Measurements from ENCODE around the gene SCFD2.
"Not testable (repeated sequence)": the region's sequence is repeated elsewhere in the genome, so short reads cannot be mapped to it uniquely, and the experiment has no call there.

The SCFD2 gene

DNA sequence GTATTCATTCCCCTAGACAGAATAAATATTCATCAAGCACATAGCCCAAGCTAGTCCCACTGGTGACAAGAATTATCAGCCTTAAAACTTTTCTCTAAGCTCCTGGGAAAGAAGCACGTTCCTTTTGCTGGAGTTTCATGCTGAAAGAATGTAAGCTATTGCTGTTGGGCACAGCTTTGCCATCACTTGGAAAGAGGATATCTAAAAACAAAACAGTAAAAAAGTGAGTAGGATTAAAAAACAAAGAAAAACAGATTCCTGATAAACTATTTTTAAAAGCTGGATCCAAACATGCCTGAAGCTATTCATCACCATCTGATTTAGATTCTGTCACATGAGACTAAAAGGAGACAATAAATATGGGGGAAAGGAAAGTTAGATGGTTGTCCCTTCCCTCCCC lies 176.8 kb downstream of the SCFD2 start:
- no peak for DNase-seq (ENCODE audit: low read depth in 2 of 2)

DNA sequence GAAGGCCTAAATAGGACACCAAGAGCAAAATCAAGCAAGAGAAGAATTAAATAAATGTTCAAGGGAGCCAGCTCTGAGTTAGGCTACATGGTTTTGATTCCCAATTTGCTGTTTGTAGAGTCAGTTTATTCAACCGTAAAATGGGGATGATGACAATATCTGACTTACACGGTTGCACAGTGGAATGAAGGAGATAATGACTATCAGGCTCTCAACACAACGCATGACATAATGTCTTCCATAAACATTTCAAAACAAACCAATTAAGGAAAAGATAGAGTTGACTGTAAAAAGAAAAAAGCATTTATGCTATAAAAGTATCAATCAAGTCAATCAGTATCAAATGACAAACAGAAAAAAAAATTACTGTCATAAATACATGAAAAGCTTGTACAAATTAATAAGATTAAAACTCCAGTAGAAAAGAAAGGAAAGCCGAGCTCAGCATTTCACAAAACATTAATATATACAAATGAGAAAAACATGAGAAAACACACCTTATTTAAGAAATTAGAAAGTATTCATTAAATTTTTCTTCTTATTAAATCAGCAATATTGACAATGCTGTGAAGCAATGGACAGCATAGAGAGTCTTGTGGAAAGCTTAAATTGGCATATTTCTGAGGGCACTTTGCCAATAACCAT lies 179.0 kb downstream of the SCFD2 start:
- no peak for DNase-seq (ENCODE audit: low read depth in 2 of 2)

DNA sequence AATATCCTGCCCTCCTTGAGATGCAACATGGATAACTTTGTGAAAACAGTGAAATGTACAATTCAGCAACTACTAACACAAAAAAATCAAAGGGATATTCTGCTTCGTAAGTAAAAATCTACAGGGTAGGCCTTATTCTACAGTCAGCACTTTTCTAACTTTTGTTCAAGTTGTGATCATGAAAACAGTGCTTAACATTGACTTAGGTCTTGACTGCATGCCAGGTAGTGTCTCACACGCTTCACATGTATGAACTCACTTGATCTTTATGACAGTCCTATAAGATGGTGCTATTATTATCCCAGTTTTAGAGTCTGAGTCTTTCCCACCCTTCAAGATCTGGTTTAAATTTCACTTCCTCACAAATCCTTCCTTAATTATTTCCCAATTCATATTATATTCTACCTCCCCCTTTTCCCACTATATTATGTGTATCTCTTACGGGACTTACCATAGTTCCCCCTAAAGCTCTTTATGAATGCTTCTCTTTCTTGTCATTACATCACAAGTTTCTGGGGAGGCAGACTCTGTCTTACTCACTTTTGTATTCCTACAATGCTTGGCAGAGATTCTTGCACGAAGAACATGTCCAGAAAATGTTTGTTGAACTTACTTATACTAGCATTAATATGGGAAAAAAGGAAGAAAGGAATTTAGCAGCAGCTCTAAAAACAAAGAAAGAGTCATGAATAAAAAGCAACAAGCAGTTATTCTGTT lies 179.8 kb downstream of the SCFD2 start:
- DNase-seq (ENCODE audit: low read depth in 2 of 2): no peak

DNA sequence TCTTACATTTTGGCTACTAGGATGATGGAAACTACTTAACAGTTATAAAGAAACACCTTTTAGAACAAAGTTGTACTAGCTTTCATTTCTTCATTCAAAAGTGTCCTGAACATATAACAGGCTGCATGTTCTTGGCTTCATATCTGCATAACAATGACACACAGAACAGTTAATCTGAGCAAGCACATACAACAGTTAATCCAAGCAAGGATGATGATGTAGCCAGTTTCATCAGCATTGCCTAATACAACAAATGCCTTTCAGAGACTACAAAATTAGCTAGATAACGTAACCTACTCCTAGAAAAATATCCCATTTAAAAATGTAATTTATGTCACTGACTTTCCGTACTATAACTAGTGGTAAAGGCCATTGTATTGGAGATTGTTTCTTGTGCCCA lies 182.1 kb downstream of the SCFD2 start:
- DNase-seq (ENCODE audit: low read depth in 2 of 2): no peak

DNA sequence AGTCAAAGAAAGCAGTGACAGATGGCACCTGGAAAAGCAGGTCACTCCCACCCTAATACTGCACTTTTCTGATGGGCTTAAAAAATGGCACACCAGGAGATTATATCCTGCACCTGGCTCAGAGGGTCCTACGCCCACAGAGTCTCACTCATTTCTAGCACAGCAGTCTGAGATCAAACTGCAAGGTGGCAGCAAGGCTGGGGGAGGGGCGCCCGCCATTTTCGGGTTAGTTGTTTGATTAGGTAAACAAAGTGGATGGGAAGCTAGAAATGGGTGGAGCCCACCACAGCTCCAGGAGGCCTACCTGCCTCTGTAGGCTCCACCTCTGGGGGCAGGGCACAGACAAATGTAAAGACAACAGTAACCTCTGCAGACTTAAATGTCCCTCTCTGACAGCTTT lies 188.1 kb downstream of the SCFD2 start:
- DNase-seq (ENCODE audit: low read depth in 2 of 2): not testable (repeated sequence)

DNA sequence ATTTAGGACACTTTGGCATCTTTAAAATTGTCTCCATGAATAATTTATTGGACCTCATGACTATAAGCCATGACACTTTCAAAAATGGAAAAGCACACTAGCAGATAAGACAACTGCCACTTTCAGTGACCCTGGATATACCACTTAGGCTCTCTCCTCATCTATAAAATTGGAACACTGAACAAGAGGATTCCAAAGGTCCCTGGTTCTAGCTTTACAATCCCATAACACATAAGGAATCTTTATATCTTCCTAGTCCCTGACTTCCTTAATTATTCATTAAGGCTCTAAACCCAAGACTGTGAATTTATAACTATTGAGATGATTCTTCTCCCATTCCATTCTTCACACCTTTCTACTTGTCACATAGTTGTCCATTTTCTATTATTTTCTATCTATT lies 190.2 kb downstream of the SCFD2 start:
- no peak for DNase-seq (ENCODE audit: low read depth in 2 of 2)

DNA sequence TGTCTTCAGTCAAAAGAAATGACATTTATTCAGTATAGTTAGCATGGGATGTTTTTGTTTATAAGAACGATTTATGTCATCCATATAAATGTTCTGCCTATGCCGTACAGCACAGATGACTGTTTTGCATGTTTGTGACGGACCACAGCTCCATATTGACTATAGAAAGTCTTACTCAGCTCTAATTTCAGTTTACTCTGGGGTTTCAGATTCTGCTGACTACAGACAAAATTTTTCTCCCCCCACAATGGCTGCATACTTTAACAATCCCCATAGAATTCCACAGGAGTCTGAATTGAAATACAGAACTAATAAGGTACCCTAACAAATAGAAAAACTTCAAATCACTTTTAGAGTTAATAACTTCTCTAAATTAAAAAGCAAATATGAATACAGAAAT lies 191.0 kb downstream of the SCFD2 start:
- DNase-seq (ENCODE audit: low read depth in 2 of 2): no peak

DNA sequence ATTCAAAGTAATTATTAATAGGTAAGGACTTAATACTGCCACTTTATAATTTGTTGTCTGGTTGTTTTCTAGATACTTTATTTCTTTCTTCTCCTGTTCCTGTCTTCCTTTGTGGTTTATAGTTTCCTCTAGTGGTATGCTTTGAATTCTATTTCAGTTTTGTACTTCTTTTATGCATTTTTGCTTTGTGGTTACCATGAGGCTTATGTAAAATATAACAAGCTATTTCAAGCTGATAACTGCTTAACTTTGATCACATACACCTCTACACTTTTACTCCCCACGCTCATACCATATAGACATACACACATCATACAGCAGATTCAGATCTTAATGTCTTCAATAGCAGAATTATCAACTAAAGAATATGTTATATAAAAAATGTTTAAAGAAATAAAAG lies 192.3 kb downstream of the SCFD2 start:
- DNase-seq (ENCODE audit: low read depth in 2 of 2): no peak

DNA sequence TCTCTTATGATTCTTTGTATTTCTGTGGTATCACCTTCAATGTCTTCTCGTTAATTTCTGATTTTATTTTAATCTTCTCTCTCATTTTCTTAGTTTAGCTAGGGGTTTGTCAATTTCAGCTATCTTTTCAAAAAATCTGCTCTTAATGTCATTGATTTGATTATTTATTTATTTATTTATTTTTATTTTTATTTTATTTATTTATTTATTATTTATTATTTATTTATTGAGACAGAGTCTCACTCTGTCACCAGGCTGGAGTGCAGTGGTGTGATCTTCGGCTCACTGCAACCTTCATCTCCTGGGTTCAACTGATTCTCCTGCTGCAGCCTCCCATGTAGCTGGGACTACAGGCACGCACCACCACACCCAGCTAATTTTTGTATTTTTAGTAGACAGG lies 194.1 kb downstream of the SCFD2 start:
- DNase-seq (ENCODE audit: low read depth in 2 of 2): no peak

DNA sequence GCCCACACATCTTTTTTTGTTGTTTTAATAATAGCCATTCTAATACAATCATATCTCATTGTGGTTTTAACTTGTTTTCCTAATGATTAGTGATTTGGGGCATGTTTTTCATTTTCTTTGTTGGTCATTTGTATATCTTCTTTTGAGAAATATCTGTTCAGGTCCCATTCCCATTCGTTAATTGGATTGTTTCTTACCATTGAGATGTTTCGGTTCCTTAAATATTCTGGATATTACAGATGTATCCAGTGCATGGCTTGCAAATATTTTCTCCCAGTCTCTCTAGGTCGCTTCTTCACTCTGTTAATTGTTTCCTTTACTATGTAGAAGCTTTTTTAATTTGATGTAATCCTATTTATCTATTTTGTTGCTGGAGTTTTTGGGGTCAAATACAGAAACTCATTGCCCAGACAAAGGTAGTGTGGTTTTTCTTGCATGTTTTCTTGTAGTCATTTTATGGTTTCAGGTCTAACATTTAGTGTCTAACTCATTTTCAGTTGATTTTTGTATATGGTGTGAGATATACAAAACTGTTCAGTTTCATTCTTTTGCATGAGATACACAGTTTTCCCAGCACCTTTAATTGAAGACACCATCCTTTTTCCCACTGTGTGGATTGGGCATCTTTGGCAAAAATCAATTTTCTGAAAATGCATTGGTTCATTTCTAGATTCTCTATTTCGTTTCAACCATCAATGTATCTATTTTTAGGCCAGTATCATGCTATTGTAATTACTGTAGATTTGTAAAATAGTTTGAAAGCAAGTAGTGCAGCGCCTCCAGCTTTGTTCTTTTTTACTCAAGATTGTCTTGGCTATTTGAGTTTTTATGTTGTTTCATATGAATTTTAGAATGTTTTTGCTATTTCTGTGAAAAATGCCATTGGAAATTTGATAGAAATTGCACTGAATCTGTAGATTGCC lies 195.9 kb downstream of the SCFD2 start:
- DNase-seq (ENCODE audit: low read depth in 2 of 2): no peak

DNA sequence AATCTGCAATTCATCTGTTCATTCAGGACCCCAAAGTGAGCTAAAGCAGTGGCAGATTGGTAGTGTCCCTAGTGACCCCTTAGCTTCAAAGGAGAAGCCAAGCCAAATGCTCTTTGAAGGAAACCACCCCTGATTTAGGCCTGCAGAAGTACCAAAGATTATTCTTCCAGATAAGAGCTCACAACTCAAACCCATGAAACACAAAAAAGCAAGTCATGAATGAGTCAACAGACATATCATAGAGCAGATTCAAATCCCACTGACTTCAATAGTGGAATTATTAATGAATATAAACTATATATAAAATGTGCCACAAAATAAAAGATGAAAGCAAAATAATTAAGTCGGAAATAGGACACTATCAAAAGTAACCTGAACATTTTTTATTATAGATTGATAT lies 197.6 kb downstream of the SCFD2 start:
- no peak for DNase-seq (ENCODE audit: low read depth in 2 of 2)

DNA sequence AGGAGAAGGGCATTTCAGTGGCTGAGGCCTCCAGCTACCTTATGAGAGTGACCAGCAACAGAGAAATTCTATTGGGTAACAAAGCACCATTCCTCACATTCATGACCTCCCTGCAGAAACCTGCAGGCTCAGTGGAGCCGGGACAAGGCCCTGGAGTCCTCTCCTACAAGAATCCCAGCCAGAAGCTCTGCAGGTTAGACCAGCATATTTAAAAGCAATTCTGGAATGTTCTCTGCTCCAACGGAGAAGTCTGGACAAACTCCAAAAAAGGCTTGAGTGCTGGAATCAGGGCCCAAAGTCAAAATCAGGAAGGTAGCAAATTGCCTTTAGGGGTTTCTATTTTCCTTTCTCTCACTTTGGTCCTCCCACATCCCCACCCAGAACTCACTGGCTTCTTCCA lies 202.9 kb downstream of the SCFD2 start:
- no peak for DNase-seq (ENCODE audit: low read depth in 2 of 2)

DNA sequence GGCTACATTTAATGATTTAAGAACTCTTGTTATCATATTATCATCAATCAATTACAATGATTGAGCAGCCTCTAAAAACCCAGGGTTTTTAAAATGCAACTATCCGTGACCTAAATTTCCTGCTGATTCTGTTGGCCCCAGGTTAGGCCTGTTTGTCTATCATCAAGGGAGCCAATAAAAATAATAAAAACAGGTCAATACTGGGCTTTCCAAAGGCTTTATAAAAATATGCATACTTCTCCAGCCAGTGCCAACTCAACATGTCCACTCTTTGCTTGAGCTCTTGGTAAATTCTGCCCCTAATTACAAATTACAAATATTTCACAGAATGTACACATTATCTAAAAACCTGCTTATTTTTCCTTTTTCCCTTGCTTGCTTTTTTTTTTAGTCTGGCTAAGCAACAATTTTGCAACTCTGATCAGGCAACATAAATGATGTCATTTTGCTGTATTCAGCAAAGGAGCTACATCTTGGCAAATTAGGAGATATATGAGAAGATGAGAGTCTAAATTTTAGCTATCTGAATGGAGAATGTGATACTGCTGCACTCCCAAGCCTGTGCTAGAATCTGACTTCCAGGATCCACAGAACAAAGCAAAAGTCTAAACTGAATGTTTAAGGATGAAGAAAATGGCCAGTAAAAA lies 204.0 kb downstream of the SCFD2 start:
- DNase-seq (ENCODE audit: low read depth in 2 of 2): no peak

DNA sequence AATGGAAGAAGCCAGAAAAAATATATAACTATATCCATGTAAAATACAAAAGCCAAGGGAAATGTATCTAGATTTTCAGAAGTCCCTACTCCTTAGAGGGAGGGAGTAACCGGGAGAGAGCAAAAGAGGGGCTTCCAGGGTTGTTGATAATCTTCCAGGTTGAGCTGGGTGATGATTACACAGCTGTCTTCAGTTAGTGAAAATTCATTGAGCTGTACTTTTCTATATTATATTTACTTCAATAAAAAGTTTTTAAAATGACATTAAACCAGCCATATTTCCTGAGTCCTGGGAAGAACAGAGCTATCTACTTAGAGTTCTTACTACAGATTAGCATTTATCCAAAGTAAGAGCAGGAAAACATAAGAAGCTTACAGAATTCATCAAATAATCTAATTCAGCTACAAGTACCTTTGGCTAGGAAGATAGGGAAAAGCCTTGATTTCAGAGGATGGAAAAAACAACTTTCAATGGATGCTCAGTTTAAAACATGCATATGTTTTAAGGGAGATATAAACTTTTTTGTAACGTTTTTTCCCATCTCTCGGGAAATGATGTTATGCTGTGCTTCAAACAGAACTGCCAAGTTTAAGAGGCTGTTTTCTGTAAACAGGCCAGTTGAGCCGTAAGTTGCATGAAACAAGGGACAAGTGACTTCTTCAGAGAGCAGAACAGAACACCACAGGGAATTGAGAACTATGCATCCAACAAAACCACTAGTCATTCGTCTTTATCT lies 204.6 kb downstream of the SCFD2 start:
- DNase-seq (ENCODE audit: low read depth in 2 of 2): no peak

DNA sequence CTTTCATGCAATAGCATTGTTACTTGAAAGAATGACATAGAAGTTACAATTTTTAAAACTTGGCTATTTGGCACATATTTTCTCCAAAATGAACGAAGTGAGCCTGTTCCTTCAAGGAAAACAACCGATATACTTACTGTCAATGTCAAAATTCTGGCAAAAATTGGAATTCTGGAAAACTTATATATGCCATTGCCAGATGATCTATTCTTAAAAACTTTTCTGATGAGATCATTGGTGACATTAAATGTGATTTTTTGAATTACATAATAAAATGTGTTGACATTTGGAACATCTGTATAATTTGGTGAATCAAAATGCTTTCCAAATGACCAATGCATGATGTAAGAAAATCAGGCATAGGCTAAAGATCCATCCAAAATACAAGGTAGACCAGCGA lies 209.0 kb downstream of the SCFD2 start:
- DNase-seq (ENCODE audit: low read depth in 2 of 2): no peak

DNA sequence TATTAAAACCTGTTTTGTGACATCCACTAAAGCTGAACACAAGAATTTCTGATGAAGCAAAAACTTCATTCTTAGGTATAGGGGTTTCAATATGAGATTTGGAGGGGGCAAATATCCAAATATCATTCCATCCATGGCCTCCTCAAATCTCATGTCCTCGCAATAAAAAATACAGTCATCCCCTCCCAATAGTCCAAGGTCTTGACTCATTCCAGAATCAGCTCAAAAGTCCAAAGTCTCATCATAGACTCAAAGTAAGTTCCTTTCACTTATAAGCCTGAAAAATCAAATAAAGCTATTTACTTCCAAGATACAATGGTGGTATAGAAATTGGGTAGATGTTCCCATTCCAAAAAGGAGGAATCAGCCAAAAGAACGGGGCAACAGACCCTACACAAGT lies 213.4 kb downstream of the SCFD2 start:
- no peak for DNase-seq (ENCODE audit: low read depth in 2 of 2)

DNA sequence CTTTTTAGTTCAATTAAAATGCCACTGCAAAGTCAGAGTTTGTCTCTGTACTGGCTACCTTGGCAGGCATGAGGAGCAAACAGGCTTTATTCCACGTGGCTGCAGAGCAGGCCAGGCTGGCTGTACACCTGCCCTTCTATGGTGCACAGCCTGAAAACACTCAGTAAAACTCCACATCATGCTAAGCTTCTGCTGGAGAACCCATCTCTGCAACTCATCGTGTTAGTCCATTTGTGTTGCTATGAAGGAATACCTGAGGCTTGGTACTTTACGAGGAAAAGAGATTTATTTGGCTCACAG lies 214.4 kb downstream of the SCFD2 start:
- no peak for DNase-seq (ENCODE audit: low read depth in 2 of 2)

DNA sequence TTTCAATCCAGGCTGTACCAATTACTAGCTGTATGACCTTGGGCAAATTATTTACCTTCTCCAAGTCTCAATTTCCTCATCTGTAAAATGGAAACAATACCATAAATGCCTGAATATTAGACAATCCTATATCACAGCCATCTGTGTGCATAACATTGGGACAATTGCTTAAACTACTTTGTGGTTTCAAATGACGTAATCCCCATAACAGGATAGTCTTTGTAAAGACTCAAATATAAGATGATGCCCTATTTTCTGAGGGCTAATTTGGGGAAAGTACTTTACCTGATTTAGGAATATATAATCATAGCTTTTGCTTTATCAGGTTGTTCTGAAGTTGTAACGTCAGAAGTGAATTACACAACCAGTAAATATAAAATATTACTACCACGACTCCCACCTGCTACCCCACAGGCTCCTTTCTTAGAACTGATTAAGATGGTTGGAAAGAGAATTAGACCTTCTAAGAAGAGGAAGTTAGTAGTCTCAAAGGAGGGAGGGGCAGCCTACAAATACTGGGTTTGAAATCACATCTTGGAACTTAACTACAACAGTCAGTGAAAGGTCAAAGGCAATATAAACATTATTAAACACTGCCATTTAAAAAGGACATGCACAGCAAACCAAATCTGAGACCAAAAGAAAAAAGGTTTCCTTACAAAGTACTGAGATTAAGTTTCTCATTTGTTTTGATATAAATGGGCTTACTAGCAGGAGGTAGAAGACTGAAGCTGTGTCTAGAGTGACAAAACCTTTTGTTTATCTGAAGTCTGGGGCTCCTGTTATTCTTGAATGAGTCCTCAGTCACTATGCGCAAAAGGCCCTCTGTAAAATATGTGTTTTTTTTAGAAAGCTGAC lies 215.0 kb downstream of the SCFD2 start:
- DNase-seq (ENCODE audit: low read depth in 2 of 2): no peak

DNA sequence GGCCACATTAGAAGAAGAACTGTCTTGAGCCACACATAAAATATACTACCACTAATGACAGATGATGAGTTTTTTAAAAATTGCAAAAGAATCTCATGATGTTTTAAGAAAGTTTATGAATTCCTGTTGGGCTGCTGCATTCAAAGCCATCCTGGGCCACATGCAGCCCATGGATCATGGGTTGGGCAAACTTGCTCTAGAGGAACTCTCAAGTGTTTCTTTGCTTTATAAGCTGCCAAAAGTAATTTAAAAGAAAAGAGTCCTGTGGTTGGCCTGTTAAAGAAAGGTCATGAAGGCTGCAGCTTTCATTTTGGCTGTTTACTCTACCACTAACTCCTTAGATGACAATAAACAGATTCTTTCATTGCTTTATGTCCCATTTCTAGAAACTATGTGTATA lies 218.2 kb downstream of the SCFD2 start:
- DNase-seq (ENCODE audit: low read depth in 2 of 2): no peak

DNA sequence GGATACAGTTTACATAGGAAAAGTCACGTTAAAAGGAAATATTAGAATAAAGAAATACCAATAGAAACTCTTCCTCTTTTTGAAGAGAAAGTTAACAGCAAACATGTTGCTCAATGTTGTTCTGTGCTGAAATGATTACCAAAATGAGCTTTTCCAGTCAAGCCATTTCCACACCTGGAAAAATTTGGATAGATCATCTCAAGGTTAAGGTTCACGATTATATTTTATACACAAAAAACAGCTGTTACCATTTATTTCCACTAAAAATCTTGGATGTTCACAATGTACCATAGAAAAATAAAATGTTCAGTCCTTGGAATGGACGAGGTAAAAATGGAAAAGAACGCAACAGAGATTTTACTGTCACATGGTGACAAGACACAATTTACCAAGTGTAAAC lies 218.7 kb downstream of the SCFD2 start:
- no peak for DNase-seq (ENCODE audit: low read depth in 2 of 2)

DNA sequence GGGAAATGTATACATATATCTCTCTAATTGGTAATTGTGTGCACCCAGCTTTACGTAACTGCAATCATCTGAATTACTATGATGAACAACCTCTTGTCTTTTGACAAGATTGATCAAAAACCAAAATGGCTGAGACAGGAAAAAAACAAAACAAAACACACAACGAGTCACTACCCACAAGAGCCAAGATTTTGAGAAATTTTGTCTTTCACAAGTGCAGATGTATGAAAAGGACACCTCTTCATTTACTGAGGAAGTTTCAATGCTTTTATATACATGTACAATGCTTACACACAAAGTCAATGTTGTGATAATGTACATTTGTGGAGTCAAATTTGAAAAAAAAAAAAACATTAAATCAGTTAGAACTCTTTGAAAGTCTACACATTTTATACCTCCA lies 224.6 kb downstream of the SCFD2 start:
- DNase-seq (ENCODE audit: low read depth in 2 of 2): no peak

All from stimulated activated CD4-positive, alpha-beta T cell treated with anti-CD3 and anti-CD28 coated beads, Interleukin-1b, Interleukin-23, amount 100 ng/mL, for 1 hour (primary cell).